GM23338 (cell line): ENCODE measurements around the gene CSNK1G1.
"Not testable (repeated sequence)": the region's sequence is repeated elsewhere in the genome, so short reads cannot be mapped to it uniquely, and the experiment has no call there.

ENCODE experiments used
- EZH2 ChIP-seq: fragments of 200-600 bp; sonication (generic); IDR thresholded peaks from one replicate; pipeline ENCODE4 v1.8.0; 2017; ENCODE audit warnings: antibody characterized with exemption, mild to moderate bottlenecking, low read depth; ENCODE audit not compliant: unreplicated experiment
- EZH2phosphoT487 ChIP-seq: fragments of 200-600 bp; sonication (generic); IDR thresholded peaks from one replicate; pipeline ENCODE4 v1.8.1; 2018; ENCODE audit warnings: antibody characterized with exemption; ENCODE audit not compliant: unreplicated experiment
- JUNB ChIP-seq: IDR thresholded peaks from one replicate; pipeline ENCODE4 v1.6.1; 2016; ENCODE audit warnings: antibody characterized with exemption; ENCODE audit not compliant: unreplicated experiment
- NANOG ChIP-seq: IDR thresholded peaks from 2 replicates; pipeline ENCODE4 v1.6.1; 2016; ENCODE audit warnings: antibody characterized with exemption, borderline replicate concordance
- POLR2AphosphoS5 ChIP-seq: IDR thresholded peaks from 2 replicates; pipeline ENCODE4 v1.6.1; 2016; ENCODE audit warnings: antibody characterized with exemption, low read depth
- ZNF114 ChIP-seq: fragments of 250-450 bp; sonication (Bioruptor Pico); IDR thresholded peaks from 2 replicates; pipeline ENCODE4 v1.5.0; 2020; ENCODE audit warnings: mild to moderate bottlenecking, moderate library complexity
- TF ChIP-seq, protein P1 (sequence below), 2 experiments: fragments of 200-600 bp in 1 of 2; sonication (generic) in 1 of 2; conservative IDR thresholded peaks; 2 replicates each; pipeline versions ENCODE4 v1.5.1 to v1.6.1; 2016 to 2017; ENCODE audit warnings: antibody characterized with exemption in 2 of 2, low read depth in 2 of 2, mild to moderate bottlenecking in 2 of 2, moderate library complexity in 1 of 2
- TF ChIP-seq, protein P2 (sequence below): IDR thresholded peaks from one replicate; pipeline ENCODE4 v1.6.1; 2018; ENCODE audit warnings: antibody characterized with exemption; ENCODE audit not compliant: unreplicated experiment
- TF ChIP-seq, protein P3 (sequence below): fragments of 250-450 bp; sonication (Bioruptor Pico); IDR thresholded peaks from 2 replicates; pipeline ENCODE4 v1.5.0; 2020; ENCODE audit warnings: mild to moderate bottlenecking, moderate library complexity

DNA sequence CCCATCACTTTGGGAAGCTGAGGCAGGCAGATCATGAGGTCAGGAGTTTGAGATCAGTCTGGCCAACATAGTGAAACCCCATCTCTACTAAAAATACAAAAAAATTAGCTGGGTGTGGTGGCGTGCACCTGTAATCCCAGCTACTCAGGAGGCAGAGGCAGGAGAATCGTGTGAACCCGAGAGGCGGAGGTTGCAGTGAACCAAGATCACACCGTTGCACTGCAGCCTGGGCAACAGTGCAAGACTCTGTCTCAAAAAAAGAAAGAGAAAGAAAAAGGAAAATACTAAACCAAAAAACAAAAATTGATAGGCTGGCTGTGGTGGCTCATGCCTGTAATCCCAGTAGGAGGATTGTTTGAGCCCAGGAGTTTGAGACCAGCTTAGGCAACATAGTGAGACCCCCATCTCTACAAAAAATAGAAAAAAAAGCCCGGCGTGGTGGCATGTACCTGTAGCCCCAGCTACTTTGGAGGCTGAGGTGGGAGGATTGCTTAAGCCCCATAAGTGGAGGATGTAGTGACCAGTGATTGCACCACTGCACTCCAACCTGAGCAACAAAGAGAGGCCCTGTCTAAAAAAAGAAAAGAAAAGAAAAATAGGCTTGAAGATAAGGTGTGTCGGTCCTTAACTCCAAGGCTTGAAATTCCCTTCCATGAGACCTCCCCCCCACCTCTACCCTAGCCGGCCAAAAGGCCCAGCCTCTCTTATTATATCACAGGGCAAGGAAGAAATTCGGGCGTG lies 24.3 kb upstream of the CSNK1G1 start:
- TF ChIP-seq, protein P1, sequence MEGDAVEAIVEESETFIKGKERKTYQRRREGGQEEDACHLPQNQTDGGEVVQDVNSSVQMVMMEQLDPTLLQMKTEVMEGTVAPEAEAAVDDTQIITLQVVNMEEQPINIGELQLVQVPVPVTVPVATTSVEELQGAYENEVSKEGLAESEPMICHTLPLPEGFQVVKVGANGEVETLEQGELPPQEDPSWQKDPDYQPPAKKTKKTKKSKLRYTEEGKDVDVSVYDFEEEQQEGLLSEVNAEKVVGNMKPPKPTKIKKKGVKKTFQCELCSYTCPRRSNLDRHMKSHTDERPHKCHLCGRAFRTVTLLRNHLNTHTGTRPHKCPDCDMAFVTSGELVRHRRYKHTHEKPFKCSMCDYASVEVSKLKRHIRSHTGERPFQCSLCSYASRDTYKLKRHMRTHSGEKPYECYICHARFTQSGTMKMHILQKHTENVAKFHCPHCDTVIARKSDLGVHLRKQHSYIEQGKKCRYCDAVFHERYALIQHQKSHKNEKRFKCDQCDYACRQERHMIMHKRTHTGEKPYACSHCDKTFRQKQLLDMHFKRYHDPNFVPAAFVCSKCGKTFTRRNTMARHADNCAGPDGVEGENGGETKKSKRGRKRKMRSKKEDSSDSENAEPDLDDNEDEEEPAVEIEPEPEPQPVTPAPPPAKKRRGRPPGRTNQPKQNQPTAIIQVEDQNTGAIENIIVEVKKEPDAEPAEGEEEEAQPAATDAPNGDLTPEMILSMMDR (conservative IDR thresholded peaks at IDR 0.05; ENCODE audit: low read depth in 2 of 2): not testable (repeated sequence)
- not testable (repeated sequence) for TF ChIP-seq EZH2phosphoT487; NANOG; EZH2; POLR2AphosphoS5; ZNF114 (CRISPR knock-in tag); JUNB
- TF ChIP-seq, protein P2, sequence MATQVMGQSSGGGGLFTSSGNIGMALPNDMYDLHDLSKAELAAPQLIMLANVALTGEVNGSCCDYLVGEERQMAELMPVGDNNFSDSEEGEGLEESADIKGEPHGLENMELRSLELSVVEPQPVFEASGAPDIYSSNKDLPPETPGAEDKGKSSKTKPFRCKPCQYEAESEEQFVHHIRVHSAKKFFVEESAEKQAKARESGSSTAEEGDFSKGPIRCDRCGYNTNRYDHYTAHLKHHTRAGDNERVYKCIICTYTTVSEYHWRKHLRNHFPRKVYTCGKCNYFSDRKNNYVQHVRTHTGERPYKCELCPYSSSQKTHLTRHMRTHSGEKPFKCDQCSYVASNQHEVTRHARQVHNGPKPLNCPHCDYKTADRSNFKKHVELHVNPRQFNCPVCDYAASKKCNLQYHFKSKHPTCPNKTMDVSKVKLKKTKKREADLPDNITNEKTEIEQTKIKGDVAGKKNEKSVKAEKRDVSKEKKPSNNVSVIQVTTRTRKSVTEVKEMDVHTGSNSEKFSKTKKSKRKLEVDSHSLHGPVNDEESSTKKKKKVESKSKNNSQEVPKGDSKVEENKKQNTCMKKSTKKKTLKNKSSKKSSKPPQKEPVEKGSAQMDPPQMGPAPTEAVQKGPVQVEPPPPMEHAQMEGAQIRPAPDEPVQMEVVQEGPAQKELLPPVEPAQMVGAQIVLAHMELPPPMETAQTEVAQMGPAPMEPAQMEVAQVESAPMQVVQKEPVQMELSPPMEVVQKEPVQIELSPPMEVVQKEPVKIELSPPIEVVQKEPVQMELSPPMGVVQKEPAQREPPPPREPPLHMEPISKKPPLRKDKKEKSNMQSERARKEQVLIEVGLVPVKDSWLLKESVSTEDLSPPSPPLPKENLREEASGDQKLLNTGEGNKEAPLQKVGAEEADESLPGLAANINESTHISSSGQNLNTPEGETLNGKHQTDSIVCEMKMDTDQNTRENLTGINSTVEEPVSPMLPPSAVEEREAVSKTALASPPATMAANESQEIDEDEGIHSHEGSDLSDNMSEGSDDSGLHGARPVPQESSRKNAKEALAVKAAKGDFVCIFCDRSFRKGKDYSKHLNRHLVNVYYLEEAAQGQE: not testable (repeated sequence)
- TF ChIP-seq, protein P3, sequence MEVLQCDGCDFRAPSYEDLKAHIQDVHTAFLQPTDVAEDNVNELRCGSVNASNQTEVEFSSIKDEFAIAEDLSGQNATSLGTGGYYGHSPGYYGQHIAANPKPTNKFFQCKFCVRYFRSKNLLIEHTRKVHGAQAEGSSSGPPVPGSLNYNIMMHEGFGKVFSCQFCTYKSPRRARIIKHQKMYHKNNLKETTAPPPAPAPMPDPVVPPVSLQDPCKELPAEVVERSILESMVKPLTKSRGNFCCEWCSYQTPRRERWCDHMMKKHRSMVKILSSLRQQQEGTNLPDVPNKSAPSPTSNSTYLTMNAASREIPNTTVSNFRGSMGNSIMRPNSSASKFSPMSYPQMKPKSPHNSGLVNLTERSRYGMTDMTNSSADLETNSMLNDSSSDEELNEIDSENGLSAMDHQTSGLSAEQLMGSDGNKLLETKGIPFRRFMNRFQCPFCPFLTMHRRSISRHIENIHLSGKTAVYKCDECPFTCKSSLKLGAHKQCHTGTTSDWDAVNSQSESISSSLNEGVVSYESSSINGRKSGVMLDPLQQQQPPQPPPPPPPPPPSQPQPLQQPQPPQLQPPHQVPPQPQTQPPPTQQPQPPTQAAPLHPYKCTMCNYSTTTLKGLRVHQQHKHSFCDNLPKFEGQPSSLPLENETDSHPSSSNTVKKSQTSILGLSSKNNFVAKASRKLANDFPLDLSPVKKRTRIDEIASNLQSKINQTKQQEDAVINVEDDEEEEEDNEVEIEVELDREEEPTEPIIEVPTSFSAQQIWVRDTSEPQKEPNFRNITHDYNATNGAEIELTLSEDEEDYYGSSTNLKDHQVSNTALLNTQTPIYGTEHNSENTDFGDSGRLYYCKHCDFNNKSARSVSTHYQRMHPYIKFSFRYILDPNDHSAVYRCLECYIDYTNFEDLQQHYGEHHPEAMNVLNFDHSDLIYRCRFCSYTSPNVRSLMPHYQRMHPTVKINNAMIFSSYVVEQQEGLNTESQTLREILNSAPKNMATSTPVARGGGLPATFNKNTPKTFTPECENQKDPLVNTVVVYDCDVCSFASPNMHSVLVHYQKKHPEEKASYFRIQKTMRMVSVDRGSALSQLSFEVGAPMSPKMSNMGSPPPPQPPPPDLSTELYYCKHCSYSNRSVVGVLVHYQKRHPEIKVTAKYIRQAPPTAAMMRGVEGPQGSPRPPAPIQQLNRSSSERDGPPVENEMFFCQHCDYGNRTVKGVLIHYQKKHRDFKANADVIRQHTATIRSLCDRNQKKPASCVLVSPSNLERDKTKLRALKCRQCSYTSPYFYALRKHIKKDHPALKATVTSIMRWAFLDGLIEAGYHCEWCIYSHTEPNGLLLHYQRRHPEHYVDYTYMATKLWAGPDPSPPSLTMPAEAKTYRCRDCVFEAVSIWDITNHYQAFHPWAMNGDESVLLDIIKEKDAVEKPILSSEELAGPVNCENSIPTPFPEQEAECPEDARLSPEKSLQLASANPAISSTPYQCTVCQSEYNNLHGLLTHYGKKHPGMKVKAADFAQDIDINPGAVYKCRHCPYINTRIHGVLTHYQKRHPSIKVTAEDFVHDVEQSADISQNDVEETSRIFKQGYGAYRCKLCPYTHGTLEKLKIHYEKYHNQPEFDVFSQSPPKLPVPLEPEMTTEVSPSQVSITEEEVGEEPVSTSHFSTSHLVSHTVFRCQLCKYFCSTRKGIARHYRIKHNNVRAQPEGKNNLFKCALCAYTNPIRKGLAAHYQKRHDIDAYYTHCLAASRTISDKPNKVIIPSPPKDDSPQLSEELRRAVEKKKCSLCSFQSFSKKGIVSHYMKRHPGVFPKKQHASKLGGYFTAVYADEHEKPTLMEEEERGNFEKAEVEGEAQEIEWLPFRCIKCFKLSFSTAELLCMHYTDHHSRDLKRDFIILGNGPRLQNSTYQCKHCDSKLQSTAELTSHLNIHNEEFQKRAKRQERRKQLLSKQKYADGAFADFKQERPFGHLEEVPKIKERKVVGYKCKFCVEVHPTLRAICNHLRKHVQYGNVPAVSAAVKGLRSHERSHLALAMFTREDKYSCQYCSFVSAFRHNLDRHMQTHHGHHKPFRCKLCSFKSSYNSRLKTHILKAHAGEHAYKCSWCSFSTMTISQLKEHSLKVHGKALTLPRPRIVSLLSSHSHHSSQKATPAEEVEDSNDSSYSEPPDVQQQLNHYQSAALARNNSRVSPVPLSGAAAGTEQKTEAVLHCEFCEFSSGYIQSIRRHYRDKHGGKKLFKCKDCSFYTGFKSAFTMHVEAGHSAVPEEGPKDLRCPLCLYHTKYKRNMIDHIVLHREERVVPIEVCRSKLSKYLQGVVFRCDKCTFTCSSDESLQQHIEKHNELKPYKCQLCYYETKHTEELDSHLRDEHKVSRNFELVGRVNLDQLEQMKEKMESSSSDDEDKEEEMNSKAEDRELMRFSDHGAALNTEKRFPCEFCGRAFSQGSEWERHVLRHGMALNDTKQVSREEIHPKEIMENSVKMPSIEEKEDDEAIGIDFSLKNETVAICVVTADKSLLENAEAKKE (CRISPR knock-in tag): not testable (repeated sequence)
